ENCODE data around the gene TLR5.

The TLR5 gene

DNA sequence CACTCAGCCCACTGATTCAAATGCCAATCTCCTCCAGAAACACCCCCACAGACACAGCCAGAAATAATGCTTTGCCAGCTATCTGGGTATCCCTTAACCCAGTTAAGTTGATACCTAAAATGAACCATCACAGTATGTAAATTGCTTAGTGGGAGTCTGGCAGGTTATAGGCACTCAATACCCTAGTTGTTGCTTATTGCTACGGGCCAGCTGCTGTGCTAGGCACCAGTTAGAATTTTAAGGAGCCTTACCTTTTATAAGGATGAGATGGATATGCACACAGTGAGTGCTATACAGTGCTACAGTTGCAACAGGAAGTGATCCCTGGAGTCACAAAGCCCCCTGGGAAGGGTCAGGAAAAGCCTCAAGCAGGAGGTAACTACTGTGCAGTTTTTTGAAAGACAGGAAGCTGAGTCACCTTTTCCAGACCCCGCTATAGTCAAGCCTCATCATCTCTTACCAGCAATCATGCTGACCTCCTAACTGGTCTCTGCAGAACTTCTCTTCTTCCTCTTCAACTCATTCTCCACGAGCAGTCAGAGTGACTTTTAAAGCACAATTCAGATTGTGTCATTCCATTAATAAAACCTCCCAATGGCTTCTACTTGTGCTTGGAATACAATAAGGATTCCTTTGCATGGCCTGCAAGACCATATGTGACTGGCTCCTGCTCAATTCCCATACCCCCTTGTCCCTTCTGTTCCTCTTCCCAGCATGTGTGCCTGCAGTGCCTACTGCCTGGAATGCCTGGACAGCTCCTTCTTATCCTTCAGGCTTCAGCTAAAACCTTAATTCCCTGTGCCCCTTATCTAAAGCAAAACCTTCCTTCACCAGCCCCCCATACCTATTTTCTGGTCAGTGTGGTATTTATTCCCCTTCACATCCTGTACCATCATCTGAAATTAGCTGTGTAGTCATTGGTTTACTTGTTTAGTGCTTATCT lies 10.4 kb upstream of the TLR5 start:
- no peaks in the 10 kb centered on the region; the same call in 1 of the 2 replicates for H3K4me1 ChIP-seq
- H3K9me3 ChIP-seq = no peaks in the 10 kb centered on the region
- no peaks in the 10 kb centered on the region; the same call in 1 of the 2 replicates for H3K27me3 ChIP-seq
- DNase-seq = no peak
- H3K4me3 ChIP-seq (ENCODE audit: low read depth, low read length) = no peak overlapping the region
- no peaks in the 10 kb centered on the region for H3K36me3 ChIP-seq
- no peak for TF ChIP-seq CTCF (IDR thresholded peaks at IDR 0.05; ENCODE audit: low read depth, low read length)

DNA sequence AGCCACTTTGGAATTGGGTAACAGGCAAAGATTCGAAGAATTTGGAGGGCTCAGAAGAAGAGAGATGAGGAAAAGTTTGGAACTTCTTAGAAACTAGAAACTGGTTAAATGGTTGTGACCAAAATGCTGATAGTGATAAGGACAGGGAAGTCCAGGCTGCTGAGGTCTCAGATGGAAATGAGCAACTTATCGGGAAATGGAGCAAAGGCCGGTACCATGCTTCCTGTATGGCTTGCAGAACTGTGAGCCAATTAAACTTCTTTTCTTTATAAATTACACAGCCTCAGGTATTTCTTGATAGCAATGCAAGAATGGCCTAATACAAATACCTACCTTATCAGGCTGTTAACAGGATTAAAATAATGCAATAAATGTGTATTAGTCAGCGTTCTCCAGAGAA lies 9.4 kb upstream of the TLR5 start:
- Histone ChIP-seq H3K4me1 (no peaks in the 10 kb centered on the region; the same call in 1 of the 2 replicates), H3K36me3 (no peaks in the 10 kb centered on the region), H3K9me3 (no peaks in the 10 kb centered on the region), H3K27me3 (no peaks in the 10 kb centered on the region), H3K4me3 (ENCODE audit: low read depth, low read length) (no peak overlapping the region)
- TF ChIP-seq CTCF (IDR thresholded peaks at IDR 0.05; ENCODE audit: low read depth, low read length) = no peak
- no peak for DNase-seq

- Histone ChIP-seq H3K4me1 (no peaks in the 10 kb centered on the region), H3K36me3 (no peaks in the 10 kb centered on the region), H3K27me3 (no peaks in the 10 kb centered on the region), H3K4me3 (ENCODE audit: low read depth, low read length) (no peak overlapping the region), H3K9me3 (no peaks in the 10 kb centered on the region)
- no peak for TF ChIP-seq CTCF (IDR thresholded peaks at IDR 0.05; ENCODE audit: low read depth, low read length)
- no peak for DNase-seq
These were observed 7.4 kb upstream of the TLR5 start for GRCh38 chr1:223150443-223150842.

- Histone ChIP-seq H3K27me3 (no peaks in the 10 kb centered on the region), H3K4me3 (ENCODE audit: low read depth, low read length) (no peak overlapping the region), H3K9me3 (no peaks in the 10 kb centered on the region), H3K4me1 (no peaks in the 10 kb centered on the region), H3K36me3 (no peaks in the 10 kb centered on the region)
- no peak for DNase-seq
- TF ChIP-seq CTCF (IDR thresholded peaks at IDR 0.05; ENCODE audit: low read depth, low read length) = no peak
These were observed 4.8 kb upstream of the TLR5 start for GRCh38 chr1:223147873-223148272.

DNA sequence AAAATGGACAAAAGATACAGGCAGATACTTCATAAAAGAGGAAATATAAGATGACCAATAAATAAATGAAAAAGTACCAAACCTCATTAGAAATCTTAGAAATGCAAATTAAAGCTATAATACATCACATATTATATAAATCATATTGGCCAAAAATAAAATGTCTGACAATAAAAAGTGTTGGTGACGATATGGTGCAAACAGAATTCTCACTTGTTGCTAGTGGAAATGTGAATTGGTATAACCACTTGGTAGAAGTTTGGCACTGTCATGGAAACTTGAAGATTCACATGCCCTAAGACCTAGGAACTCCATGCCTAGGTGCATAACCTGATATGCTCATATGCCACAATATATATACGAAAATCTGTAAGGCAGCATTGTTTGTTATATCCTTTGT lies 4.4 kb upstream of the TLR5 start:
- no peaks in the 10 kb centered on the region for H3K36me3 ChIP-seq
- no peak for TF ChIP-seq CTCF (IDR thresholded peaks at IDR 0.05; ENCODE audit: low read depth, low read length)
- DNase-seq = no peak
- H3K27me3 ChIP-seq = no peaks in the 10 kb centered on the region
- no peaks in the 10 kb centered on the region for H3K4me1 ChIP-seq
- H3K4me3 ChIP-seq (ENCODE audit: low read depth, low read length) = no peak overlapping the region
- no peaks in the 10 kb centered on the region for H3K9me3 ChIP-seq

GRCh38 chr1:223146745-223147144 lies 3.7 kb upstream of the TLR5 start:
- no peak for TF ChIP-seq CTCF (IDR thresholded peaks at IDR 0.05; ENCODE audit: low read depth, low read length)
- no peaks in the 10 kb centered on the region for H3K36me3 ChIP-seq
- no peak for DNase-seq

More at GRCh38 chr1:223146745-223147144, 3.7 kb upstream of the TLR5 start:
- no peaks in the 10 kb centered on the region for H3K27me3 ChIP-seq
- H3K4me1 ChIP-seq = no peaks in the 10 kb centered on the region
- H3K9me3 ChIP-seq = no peaks in the 10 kb centered on the region
- H3K4me3 ChIP-seq (ENCODE audit: low read depth, low read length) = no peak overlapping the region

All from BE2C (cell line).